Dedifferentiated amniotic fluid mesenchymal stem cell (primary cell): ENCODE data around the gene IL1A.
"Not testable (repeated sequence)": the region's sequence is repeated elsewhere in the genome, so short reads cannot be mapped to it uniquely, and the experiment has no call there.

ENCODE experiments used
- DNase-seq: peaks from one replicate; pipeline ENCODE4 v3.0.0-alpha.2; 2016; ENCODE audit errors: extremely low spot score

The IL1A gene, protein sequence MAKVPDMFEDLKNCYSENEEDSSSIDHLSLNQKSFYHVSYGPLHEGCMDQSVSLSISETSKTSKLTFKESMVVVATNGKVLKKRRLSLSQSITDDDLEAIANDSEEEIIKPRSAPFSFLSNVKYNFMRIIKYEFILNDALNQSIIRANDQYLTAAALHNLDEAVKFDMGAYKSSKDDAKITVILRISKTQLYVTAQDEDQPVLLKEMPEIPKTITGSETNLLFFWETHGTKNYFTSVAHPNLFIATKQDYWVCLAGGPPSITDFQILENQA

DNA sequence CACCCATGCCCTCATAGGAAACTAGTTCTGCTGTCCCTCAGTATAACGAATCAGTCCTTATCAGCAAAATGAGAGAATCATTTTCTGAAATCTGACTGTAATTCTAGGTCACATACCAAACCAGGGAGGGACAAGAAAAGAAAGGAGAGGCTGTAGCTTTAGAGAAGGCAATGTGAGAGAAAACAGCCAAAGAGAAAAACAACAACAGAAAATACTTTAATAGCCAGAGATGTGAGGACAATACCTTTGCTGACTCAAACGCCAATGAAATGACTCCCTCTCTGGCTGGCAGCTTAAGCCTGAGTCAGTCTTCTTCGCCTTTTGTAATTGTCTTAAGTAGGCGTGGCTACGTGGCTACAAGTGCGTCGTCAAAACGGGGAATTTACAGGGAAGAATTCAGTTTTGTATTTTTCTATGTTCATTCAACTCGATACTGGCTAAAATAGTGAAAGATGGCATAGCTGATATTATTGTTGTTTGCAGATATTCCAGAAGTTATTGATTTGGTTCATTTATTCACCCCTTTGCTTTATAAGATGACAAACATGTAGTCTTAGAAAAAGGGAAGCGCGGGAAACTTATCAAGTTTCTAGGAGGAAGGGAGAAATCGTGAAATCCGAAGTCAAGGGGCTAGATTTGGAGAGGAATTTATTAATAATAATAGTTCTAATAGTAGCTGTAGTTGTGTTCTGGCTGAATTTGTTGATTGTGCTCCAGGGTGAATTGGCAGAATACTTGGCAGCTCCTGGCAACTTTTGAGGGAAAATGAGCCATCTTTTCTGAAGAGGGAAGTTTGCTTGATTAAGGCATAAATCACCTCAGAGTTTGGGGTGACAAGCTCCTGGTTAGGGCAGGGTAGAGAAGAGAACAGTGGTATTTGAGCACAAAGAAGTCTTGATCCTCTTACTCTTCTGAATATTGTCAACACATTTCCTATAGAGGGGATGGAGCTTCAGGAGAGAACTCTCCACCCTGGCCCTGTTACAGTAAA is at the start of gene IL1A:
IL1A (minus strand) TSS at position 295 of the 991 bp plus-strand sequence. CDS start 723 bp downstream, outside the sequence.
- peak; percentile 38 for DNase-seq

DNA sequence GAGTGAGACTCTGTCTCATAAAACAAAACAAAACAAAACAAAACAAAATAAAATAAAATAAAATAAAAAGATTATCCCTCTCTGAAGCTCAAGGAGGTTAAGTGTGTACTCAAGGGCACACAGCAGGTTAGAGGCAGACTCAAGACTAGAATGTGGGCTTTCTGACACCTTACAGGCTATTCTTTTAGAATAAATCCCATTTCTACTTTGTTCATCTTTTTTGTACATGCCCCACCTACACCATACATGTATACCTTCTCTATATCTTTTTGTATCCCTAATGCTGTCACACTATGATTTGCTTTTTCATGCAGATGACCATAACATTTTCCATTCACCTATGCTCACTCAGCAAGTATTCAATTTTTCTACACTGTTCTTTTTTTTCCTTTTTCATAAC is 49.7 kb upstream of the IL1A start:
- no peak for DNase-seq

DNA sequence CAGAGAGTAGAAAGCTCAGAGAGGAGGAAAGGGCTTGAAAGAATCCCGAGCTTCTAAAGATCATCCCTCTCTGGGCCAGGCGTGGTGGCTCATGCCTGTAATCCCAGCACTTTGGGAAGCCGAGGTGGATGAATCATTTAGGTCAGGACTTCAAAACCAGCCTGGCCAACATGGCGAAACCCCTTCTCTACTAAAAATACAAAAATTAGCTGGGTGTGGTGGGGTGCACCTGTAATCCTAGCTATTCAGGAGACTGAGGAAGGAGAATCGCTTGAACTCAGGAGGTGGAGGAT is 49.3 kb upstream of the IL1A start:
- DNase-seq: not testable (repeated sequence)

DNA sequence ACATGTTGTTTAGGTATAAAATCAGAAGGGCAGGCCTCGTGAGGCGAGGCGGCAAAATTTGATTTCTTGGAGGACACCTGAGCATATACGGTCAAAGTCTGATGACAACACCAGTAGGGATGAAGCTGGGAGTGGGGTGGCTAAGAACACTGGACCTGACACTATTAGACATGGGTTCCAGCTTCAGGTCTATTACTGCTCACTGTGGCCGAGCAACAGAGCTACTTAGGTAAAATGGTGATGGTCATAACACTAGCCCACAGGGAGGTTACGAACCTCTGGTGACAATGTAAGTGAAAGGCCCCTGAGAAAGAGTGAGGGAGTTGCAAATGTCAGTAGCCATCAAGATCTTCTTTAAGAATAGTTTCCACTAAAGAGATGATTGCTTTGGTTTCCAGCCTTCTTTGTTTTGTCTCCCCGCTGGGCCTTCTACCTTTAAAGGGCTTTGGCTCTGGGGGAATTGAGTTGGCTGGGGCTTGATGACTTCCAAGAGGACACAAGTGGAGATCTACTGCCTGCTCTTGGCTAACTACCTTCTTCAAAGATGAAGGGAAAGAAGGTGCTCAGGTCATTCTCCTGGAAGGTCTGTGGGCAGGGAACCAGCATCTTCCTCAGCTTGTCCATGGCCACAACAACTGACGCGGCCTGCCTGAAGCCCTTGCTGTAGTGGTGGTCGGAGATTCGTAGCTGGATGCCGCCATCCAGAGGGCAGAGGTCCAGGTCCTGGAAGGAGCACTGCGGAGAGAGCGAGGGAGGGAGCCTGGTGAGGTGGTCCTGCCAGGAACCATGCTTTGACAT is 48.7 kb upstream of the IL1A start:
- no peak for DNase-seq

DNA sequence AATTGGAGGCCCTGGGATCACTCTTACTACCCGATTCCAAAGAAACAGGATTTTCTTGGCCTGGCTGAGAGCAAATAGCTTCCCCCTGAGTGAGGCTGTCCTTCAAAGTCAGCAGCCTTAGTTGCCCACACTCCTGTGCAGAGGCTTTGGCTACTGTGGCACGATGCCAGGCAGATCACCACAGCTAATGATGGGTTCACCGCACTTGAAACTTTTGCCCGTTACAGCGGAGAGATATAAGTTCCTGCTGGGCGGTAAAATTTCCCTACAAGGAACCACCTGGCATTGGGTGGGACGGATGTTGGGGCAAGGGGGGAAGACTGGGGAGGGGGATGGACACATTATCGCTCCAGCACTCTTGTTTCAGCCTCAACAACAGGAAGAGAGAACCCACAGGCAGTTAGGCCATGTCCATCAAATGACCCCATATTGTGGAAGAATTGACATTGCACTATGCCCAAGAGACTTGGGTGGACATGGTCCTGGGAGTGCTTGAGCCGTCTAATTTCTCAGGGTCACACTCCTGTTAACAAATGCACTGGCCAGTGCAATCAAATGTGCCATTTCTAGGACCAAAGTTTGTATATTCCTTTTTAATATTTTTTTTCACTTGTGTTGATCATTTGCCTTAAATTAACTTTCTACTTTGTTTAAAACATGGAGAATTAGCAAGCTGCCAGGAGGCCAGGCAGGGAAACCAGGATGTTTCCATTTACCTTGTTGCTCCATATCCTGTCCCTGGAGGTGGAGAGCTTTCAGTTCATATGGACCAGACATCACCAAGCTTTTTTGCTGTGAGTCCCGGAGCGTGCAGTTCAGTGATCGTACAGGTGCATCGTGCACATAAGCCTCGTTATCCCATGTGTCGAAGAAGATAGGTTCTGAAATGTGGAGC is 47.9 kb upstream of the IL1A start:
- DNase-seq: no peak

DNA sequence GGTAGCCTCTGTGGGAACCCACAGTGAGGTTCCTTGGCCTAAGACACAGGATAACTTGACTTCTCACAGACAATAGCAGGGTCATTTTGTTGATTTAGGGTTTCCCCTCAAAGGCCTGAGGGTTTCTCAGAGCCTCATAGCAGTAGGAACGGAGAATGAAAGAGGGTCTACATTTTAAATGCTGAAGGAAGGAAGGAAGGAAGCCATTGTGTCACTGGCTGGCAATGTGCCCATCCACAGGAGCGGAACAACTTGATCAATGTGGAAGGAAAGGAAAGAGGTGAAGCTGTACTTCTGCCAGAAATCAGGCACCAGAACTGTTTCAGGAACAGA is 47.2 kb upstream of the IL1A start:
- no peak for DNase-seq

DNA sequence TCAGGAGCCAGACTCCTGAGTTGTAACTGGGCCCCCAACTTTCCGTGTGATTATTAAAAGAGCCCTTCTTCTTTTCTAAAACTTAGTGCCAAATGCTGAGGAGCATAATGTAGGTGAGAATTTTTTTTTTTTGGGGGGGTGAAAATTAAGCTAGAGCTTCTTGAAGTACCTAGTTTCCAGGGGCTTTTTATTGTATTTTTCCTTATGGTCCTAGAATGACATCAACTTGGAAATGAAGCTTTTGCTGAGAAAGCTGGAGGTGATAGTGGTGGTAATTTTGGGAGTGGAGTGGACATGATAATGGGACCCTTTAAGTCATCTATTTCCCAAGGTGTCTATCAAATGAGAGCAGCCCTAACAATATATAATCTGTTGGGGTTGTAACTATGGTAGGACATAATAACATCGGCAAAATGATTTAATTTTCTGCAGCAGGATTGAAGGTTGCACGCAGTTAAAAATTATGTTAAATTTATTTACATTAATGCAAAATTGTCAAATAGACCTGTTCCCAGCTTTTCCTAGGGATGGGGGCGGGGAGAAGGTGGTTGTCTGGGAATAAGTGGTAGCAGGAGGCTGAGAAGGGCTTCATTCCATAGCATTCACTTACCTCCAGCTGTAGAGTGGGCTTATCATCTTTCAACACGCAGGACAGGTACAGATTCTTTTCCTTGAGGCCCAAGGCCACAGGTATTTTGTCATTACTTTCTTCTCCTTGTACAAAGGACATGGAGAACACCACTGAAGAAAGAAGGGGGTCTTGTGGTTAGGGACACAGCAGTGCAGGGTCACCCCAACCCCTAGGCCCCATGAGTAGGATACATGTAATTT is 46.6 kb upstream of the IL1A start:
- DNase-seq: no peak

DNA sequence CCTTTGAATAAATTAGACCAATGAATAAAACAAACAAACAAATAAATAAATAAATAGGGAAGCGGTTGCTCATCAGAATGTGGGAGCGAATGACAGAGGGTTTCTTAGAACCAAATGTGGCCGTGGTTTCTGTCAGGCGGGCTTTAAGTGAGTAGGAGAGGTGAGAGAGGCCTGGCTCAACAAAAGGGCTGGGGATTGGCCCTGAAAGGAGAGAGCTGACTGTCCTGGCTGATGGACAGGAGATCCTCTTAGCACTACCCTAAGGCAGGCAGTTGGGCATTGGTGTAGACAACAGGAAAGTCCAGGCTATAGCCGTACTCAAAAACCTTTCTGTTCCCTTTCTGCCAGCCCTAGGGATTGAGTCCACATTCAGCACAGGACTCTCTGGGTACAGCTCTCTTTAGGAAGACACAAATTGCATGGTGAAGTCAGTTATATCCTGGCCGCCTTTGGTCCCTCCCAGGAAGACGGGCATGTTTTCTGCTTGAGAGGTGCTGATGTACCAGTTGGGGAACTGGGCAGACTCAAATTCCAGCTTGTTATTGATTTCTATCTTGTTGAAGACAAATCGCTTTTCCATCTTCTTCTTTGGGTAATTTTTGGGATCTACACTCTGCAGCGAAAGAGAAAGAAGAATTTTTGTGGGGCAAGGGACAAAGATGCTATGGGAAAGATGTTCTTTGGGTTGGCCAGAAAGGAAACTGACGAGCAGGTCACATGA is 45.8 kb upstream of the IL1A start:
- DNase-seq: no peak

DNA sequence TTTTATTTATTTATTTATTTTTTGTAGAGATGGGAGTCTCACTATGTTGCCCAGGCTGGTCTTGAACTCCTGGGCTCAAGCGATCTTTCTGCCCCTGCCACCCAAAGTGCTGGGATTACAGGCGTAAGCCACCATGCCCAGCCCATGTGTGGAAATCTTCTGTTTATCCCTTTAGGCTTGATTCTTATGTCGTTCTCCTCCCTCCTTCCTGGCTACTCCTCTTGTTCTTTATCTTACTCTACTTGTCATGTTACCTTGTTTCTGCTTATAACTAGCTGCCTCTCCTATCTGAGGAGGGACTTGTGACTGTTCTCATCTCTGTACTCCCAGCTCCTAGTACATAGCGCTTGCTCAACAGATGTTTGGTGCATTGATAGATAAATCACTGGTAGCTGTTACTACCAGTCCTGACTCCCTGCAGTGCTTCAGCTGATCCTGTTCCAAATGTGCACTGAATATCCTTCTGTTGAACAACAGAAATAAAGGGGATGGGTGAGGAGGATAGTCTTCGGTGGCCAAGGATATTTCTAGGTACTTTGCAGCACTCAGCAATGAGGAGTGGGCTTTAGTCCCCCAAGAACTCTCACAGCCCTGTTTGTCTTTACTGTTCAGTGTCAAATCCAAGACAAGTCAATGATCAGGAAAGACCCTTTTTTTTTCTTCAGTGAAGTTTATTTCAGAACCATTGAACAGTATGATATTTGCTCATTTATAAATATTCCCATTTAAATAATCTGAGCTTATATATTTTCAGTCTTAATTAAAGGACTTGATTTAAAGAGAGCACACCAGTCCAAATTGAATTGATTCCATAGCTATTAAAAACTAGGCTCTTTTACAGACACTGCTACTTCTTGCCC is 45.0 kb upstream of the IL1A start:
- no peak for DNase-seq

DNA sequence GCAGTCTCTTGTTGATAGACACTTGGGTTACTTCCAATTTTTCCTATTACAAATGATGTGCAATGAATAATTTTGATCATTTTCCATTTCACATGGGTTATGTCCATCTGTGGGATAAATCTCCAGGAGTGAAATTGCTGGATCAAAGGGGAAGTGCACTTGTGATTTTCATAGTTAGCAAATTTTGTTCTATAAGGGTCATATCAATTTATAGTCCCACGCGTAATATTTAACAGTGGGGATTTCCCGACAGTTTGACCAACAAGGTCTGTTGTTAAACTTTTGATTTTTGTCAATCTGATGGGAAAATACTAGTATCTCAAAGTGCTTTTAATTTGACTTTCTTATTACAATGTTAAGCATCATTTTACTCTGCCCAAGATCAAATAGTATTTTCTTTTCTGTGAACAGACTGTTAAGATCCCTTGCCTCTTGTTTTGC is 44.0 kb upstream of the IL1A start:
- DNase-seq: no peak

DNA sequence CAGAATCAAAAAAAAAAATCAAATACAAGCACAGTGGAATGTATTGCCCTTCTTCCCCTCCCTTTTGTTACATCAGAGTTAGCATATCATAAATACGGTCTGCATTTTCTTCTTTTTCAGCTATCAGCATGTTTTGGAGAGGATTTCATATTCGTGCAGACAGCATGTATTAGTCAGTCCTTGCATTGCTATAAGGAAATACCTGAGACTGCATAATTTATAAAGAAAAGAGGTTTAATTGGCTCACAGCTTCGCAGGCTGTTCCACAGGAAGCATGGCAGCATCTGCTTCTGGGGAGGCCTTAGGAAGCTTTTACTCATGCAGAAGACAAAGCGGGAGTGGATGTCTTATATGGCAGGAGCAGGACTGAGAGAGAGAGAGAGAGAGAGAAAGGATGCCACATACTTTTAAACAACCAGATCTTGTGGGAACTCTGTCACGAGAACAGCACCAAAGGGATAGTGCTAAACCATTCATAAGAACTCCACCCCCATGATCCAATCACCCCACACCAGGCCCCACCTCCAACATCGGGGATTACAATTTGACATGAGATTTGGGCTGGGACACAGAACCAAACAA is 43.4 kb upstream of the IL1A start:
- no peak for DNase-seq

DNA sequence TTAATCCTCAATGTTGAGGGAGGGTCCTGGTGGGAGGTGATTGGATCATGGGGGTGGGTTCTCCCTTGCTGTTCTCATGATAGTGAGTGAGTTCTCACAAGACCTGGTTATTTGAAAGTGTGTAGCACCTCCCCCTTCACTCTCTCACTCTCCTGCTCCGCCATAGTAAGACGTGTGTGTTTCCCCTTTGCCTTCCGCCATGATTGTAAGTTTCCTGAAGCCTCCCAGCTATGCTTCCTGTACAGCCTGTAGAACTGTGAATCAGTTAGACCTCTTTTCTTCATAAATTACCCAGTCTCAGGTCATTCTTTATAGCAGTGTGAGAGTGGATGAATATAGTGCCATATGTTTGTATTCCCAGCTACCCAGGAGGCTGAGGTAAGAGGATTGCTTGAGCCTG is 42.7 kb upstream of the IL1A start:
- no peak for DNase-seq

DNA sequence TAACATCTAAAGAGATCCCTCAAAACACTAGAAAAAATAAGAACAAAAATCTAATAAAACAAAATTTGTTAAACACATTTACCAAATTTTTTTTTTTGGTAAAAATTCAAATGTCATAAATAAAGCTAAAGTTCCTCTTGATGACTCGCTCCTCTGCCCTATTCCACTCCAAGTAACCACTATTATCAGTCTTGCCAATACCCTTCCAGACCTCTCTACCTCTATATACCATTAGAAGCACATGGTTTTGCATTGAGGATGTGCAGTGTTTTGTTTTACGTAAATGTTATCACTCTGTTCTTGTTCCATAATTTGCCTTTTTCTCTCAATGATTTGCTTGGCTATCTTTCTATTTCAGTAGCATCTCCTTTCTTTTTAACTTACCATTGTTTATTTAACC is 41.4 kb upstream of the IL1A start:
- no peak for DNase-seq

DNA sequence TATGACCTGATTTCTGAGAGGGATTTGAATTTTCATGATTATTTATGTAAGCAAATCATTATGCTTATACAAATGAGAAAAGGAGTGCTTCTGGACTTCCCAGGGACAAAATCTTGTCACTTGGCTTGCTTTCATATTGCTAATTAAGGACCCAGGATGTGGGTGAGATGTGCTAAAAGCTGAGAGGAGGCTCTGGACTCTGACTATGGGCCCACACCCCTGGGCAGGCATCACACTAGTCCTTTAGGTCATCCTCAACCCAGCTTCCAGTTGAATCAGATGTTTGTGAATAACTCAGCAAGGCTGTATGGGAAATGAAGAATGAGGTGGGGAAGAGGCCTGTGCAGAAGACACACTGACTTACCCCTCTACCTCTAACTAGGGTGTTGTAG is 40.4 kb upstream of the IL1A start:
- no peak for DNase-seq

DNA sequence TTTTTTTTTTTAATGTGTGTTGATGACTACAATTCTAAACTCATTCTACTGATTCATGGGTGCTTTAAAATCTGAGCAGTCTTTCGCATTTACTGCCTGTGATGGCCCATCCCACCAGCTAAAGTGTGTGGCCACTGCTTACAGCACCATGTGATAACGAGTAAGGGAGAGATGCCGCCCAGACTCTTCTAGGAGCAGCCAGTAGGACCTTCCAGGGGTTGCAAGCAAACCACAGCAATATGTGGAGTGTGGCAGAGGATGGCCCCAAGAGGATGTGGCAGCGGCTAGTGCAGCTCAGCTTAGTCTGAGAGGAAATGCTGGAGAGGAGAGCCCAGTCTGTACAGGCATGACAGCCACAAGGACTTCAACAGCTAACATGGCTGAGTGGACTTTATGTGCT is 37.4 kb upstream of the IL1A start:
- no peak for DNase-seq

DNA sequence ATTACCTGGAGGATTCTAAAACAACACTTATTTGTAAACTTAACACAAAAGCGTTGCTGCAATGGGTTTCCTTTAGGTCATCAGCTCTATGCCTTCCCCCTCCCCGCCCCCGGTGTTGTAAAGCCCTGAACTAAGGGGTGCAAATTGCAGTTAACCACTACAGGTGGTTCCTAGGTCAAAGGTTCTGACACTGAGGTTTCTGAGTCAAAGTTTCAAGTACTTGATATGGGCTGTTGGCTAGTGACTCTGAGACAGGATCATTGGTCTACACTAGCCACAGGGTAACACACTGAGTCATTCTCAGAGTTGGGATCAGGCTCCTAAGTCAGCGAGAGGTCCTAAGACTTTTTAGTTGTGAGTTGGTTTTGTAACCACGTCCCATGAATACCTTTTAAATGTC is 36.8 kb upstream of the IL1A start:
- no peak for DNase-seq

DNA sequence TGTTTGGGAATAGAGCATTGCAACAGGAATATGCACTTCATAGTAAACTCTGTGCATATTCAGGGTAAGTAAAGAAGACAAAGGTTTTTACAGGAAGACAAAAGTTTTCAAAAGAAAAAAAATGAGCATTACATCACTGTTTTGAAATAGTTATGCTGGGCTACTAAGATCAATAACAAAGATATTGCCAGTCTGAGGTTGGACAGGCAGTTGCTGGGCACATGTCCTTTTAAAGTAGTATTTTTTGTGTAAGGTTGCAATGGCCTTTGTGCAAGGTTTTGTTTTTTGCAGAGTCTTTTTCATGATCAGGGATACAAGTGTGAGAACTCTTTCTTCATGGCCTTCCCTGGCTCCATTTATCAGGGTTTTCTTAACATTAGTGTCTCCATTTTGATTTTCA is 36.0 kb upstream of the IL1A start:
- DNase-seq: no peak

DNA sequence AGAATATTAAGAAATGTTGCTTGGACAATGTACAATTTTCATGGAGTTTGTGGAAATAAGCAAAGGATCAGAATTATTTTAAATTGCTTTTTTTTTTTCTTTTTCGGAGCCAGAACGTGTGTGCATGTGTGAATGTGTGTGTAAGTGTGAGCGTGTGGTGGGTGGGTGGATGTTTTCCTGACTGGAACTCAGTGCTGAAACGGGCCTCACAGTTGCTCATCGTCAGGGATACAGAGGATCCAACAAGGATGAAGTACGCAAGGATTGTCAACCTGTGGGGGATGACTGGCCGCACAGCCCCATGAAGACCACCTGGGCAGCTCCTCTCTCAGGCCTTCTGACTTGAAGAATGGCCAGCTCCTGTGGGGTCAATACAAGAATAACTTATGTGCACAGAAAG is 34.8 kb upstream of the IL1A start:
- no peak for DNase-seq
